HG02678 (cell line): ENCODE measurements around the gene SMPD3.

Experiments
- ATAC-seq: cut with Tn5 transposase; IDR thresholded peaks from one replicate; pipeline ENCODE4 v1.9.1; 2021; ENCODE audit warnings: mild to moderate bottlenecking, moderate library complexity; ENCODE audit not compliant: unreplicated experiment

The SMPD3 gene

DNA sequence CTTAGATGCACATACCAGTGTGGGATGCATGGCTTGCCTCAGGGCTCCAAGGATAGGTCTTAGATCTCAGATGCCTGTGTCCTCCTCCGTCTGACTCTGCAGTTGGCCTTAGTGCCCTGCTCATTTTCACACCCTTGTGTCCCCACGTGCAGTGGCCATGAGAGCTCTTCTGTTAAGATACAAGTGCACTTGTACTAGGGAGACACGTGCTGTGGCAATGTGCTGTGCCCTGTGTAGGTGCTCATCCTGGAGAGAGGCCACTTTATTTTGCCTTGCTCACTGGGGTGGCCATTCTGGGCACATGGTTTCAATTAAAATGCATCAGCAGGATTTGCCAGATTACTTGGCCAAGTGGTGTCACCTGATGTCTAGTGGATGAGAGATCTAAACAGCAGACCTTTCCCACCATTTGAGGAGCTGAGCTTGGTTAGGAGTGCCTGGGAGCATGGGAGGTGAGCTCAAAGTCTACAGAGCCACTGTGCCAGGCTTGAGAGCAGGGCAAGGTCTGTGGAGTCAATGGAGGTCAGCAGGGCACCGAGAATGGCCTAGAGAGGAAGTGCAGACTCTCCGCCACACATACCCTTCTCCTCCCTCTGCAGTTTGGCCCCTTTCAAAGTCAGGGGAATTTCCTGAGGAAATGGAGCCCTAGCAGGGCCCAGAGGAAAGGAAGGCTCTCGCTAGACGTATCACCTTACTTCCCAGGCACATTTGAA, 25.2 kb upstream of the SMPD3 start:
- no peak for ATAC-seq

DNA sequence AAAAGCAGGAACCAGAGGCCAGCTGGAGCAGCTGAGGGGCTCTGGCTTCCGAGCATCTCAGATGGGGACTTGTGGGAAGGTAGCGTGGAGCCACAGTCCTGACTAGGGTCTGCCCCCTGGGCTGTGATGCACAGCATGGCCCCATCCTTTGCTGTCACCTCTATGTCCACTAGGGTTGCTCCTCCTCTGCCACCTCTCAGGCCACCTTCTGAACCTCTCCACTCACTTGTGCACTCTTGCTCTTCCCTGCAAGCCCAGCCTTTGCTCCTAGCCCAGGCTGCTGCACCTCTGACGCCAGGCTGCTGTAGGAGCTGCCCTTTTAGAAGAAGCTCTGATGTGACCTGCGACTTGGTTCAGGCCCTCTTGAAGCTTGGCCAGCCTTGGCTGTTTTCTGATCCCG, 24.3 kb upstream of the SMPD3 start:
- ATAC-seq, result no peak

GRCh38 chr16:68470461-68471150, 22.3 kb upstream of the SMPD3 start:
- ATAC-seq, result peak; percentile 93

GRCh38 chr16:68469796-68470460, 21.6 kb upstream of the SMPD3 start:
- peak; percentile 7 for ATAC-seq

DNA sequence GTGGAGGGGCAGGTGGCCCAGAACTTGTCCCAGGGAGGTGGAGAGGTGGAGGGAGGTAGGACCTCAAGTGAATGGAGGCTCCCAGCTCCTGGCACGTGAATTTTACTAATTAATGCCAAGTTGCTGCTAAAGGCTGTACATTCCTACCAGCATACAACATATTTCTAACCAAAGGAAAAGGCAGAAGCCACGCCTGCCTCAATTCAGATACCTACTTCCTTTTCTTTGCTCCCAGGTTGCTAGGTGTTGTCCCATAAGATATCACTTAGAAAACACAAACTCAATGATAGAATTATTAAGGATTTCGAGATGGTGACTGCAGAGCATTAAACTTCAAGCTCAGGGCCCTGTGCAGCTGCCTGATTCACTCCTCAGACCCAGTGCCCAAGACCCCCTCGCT, 20.5 kb upstream of the SMPD3 start:
- ATAC-seq, result no peak

DNA sequence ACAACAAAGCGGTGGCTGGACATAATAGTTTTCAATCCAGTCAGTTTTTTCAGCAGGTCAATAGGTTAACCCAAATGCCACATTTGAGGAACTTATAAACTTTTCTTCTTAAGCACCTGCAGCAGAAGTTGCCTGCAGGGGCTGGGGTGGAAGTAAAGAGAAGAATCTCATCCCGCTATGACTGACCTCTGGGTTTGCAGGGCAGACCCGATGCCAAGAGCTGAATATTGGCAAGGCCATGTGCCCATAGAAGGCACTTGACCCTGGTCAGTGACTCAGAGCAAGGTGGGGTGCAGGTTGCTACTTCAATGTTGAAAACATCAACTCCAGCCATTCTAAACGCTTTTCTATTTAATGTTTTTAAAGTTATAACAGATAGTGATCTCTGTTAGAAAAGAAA, 17.9 kb upstream of the SMPD3 start:
- ATAC-seq, result no peak

DNA sequence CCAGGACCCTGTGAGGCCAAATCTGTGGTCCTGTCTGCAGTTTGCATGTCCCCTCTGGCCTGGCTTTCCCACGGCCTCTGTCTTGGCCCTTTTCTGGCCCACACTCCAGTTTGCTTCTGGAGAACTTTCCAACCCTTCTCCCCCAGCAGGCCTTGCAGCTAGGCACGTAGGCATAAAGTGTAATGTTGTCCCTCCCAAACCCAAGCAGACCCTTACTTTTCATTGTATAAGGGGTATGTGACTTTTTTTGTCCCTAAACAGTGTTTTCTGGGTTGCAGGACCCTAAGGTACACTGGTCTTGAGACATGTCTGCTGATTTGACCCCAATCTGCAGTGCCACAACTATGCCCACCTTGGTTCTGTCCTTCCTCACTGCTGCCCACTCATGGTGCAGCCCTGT, 15.6 kb upstream of the SMPD3 start:
- no peak for ATAC-seq

GRCh38 chr16:68460067-68460466, 11.8 kb upstream of the SMPD3 start:
- no peak for ATAC-seq

DNA sequence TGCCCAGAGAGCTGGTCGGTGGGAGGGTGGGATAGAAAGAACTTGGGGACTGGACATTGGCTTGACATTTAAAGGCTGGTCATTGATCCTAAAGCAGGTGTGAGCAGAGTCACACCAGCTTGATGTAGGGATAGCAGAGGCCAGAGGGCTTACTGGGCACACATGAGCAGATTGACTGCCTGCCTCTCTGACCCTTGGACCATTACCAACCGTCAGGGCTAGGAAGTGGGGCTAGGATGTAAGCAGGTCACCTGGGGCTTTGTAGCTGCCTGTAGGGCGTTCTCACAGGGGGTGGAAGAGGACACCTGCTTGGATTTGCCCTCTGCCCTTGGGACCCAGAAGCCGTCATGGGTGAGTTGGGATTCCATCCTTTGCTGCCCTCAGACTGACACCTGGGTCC, 11.1 kb upstream of the SMPD3 start:
- no peak for ATAC-seq

- ATAC-seq, result no peak
Observed at GRCh38 chr16:68458551-68458950, 10.2 kb upstream of the SMPD3 start.

DNA sequence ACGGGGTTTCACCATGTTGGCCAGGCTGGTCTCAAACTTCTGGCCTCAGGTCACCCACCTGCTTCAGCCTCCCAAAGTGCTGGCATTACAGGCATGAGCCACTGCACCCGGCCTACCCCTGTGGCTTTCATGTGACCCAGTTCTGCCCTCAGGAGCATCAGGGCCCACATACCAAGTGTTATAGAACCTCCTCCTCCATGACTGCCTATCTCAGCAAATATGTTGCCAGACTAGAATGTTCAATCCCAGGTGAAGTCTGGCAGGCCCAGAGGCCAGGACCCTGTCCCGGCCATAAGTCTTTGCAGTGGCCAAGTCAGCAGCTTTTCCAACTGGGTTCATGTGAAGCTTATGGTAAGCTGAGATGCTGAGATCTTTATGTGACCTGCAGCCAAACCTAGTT, 9.8 kb upstream of the SMPD3 start:
- ATAC-seq, result no peak

DNA sequence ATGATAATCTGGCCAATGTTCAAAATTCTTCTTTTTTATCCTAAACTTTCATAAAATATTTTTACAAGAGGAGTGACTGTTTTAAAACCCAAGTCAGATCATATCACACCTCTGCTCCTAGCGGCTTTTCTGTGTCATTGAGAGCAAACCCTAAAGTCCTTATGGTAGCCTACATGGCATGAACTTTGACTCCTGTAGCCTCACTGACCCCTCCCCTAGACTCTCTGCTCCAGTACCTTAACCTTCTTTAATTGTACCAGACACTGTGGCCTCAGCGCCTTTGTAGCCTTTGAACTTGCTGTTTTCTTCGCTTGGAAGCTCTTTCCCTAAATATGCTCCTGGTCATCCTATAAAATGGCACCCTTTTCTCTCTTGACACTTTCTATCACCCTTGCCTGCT, 7.3 kb upstream of the SMPD3 start:
- ATAC-seq, result no peak

DNA sequence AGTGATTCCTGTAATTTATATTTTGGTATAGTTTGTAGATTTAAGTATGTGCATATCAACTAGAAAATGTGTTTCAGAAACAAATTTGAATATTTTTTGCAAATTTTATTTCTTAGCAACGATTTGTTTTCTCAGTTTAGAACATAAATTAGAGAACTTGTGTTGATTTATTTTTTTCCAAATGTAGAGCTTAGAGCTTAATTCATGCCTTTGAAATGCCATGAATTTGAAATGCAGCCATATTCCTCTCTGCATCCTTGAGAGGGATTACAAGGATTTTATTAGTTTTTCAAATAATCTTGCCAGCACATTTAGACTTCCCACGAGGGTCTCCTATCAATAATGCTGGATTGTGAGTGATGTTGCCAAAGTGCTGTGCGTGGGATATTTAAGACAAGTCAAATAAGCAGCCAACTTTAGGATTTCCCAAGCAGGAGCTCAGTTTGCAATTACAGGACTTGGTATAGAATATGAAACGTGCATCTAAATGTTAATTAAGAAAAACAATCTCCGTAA, 6.7 kb upstream of the SMPD3 start:
- ATAC-seq, result no peak

GRCh38 chr16:68453816-68454215, 5.5 kb upstream of the SMPD3 start:
- no peak for ATAC-seq

DNA sequence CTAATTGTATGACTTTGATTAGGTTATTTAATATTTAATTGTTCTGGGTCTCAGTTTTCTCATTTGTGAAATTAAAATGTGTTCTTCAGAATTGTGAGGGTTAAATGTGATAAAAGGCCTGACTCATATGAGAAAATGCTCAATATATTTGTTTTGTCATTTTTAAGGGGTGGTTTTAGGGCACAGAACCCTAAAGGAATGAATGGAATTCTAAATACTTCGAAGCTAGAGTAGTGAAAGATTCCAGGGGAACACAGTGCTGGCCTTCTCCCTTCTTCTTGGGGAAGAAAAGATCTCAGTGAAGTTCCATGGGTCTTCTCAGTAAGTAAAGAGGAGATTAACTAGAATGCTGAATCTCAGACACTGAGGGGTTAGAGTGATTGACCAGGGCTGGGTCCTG, 3.9 kb upstream of the SMPD3 start:
- no peak for ATAC-seq

- ATAC-seq, result no peak
Observed at GRCh38 chr16:68451676-68452075, 3.4 kb upstream of the SMPD3 start.

DNA sequence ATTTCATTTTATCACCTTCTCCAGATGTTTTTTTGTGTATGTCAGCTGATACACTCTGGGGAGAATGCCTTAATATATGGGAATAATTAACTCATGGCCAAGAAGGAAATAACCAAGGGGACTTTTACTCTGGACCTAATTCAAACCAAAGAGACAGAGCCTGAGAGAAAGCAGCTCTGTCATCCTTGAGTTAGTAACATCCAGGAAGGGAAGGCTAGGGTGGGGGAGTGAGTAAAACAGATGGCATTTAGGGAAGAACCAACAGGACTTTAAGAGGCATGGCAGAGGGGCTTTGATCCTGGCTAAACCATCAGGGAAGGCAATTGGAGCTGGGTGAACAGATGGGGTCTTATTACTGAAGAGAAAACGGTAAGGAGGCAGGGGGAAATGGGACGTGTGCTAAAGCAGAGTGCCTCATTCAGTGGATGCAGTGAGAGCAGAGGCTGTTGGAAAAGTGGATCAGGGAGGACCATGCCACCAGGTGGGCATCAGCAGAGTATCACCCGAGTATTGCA, 2.5 kb upstream of the SMPD3 start:
- ATAC-seq, result no peak

- ATAC-seq, result peak; percentile 16
Observed at GRCh38 chr16:68447653-68448359, 502 bp downstream of the SMPD3 start.

DNA sequence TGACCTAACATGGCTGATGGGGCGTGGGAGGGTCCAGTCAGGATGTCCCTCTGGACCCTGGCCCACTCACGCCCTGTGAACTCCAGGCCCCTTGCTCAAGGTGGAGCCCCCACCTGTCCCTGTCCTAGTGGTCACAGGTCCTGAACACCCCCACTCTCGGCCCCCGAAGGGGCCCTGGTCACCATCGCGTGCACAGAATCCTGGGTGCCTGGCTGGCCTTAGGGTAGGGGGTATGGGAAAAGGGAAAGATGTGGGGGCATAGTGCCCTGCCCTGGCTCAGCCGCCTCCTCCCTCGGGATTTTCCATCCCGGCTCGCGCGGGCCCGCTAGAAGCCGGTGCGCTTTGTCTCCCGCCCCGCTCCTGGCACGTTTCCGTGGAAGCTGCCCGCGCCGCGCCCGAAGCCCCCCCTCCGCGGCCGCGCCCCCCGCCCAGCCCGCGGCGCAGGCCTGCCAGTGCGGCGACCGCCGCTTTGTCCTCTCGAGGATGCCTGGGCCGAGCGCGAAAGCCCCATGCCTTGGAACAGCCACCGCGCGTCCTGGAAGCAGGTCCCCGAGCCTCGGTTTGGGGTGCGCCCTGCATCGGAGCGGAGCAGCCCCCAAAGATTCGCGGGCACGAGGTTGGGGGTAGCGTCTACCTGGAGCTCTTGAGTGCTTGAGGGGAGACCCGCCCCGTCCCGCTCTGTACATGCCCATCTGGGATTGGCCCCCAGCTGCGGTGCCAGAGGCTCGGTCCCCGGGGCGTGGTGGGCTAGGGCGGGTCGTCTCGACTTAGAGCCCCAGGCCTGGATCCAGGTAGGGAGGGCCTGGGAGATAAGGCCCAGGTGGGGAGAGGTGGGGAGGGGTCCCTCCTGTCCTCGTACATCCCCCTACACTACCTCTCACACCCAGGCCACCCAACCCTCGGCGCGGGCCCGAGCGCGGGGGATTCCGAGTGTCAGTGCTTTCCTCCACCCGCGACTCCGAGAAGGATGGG, 1.3 kb downstream of the SMPD3 start:
- no peak for ATAC-seq

- no peak for ATAC-seq
Observed at GRCh38 chr16:68445458-68445857, 2.9 kb downstream of the SMPD3 start.
